ENCODE measurements around the gene LONP1.
"Not testable (repeated sequence)": the region's sequence is repeated elsewhere in the genome, so short reads cannot be mapped to it uniquely, and the experiment has no call there.

Gene LONP1

GRCh38 chr19:5733172-5733571 lies 13.2 kb upstream of the LONP1 start:
- H3K9me3 Mint-ChIP-seq; H3K4me1 Mint-ChIP-seq; H3K4me3 Mint-ChIP-seq; H3K36me3 Mint-ChIP-seq (ENCODE audit: insufficient read depth); ATAC-seq (replicated peaks; ENCODE audit: extremely low read depth, poor library complexity, severe bottlenecking); DNase-seq (ENCODE audit: low spot score in 2 of 2); H3K27ac Mint-ChIP-seq (ENCODE audit: low read depth): not testable (repeated sequence)
- H3K27me3 Mint-ChIP-seq = peaks cover 20% of the 10 kb centered on the region

- ATAC-seq (replicated peaks; ENCODE audit: extremely low read depth, poor library complexity, severe bottlenecking) = no peak
- no peak for DNase-seq (ENCODE audit: low spot score in 2 of 2)
- peaks cover 1% of the 10 kb centered on the region for H3K36me3 Mint-ChIP-seq (ENCODE audit: insufficient read depth)
- H3K4me1 Mint-ChIP-seq = no peaks in the 10 kb centered on the region
- no peak overlapping the region for H3K4me3 Mint-ChIP-seq
- peaks cover 12% of the 10 kb centered on the region for H3K27me3 Mint-ChIP-seq
- H3K9me3 Mint-ChIP-seq = no peaks in the 10 kb centered on the region
- no peak overlapping the region for H3K27ac Mint-ChIP-seq (ENCODE audit: low read depth)
These were observed 7.6 kb upstream of the LONP1 start for GRCh38 chr19:5727453-5728050.

DNA sequence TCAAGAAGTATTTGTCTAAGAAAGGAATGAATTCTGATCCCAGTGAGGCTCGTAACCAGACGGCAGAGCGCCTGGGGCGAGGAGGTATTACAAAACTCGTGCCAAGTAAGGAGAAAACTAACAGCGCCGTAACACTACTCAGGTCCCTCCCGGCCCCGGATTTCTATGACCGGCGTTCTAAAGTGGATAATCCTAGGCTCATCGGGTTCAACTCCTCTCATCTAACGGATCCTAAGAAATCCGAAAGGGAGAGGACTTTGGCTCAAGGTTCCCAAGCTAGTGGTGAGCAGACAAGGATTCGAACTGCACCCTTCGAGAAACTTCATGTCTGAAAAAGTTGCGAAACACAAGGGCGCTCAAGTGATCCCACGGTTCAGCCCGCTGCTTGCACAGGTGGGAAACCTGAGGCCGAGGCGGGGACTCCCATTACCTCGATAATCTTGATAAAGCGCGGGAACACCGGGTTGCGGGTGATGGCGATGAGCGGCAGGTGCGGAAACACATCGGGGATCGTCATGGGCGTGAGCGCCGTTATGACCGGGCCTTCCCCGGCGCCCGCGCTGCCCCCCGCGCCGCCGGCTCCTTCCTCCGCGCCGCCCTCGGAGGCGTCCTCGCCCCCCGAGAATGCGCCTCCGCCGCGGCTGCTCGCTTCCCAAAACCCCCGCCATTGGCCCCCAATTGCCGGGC lies 529 bp downstream of the LONP1 start:
- H3K9me3 Mint-ChIP-seq = no peaks in the 10 kb centered on the region
- H3K4me1 Mint-ChIP-seq = peaks cover 13% of the 10 kb centered on the region
- H3K36me3 Mint-ChIP-seq (ENCODE audit: insufficient read depth) = peaks cover 20% of the 10 kb centered on the region
- H3K27ac Mint-ChIP-seq (ENCODE audit: low read depth) = peak overlapping the region; percentile 94
- H3K27me3 Mint-ChIP-seq = no peaks in the 10 kb centered on the region
- peak overlapping the region; percentile 87 for H3K4me3 Mint-ChIP-seq
- DNase-seq (ENCODE audit: low spot score in 2 of 2) (no peak), ATAC-seq (replicated peaks; ENCODE audit: extremely low read depth, poor library complexity, severe bottlenecking) (no peak)

- peaks cover 13% of the 10 kb centered on the region for H3K4me1 Mint-ChIP-seq
- H3K4me3 Mint-ChIP-seq = peak overlapping the region; percentile 87
- H3K27me3 Mint-ChIP-seq = no peaks in the 10 kb centered on the region
- DNase-seq (ENCODE audit: low spot score in 2 of 2) = no peak
- peak overlapping the region; percentile 94 for H3K27ac Mint-ChIP-seq (ENCODE audit: low read depth)
- no peaks in the 10 kb centered on the region for H3K9me3 Mint-ChIP-seq
- peaks cover 20% of the 10 kb centered on the region for H3K36me3 Mint-ChIP-seq (ENCODE audit: insufficient read depth)
- ATAC-seq (replicated peaks; ENCODE audit: extremely low read depth, poor library complexity, severe bottlenecking) = no peak
These were observed 1.2 kb downstream of the LONP1 start for GRCh38 chr19:5718579-5719273.

GRCh38 chr19:5718037-5718578 lies 1.8 kb downstream of the LONP1 start:
- Mint-ChIP-seq H3K4me1 (peaks cover 13% of the 10 kb centered on the region), H3K27ac (ENCODE audit: low read depth) (peak overlapping the region; percentile 80), H3K4me3 (peak overlapping the region; percentile 87), H3K9me3 (no peaks in the 10 kb centered on the region), H3K27me3 (no peaks in the 10 kb centered on the region), H3K36me3 (ENCODE audit: insufficient read depth) (peaks cover 24% of the 10 kb centered on the region)
- DNase-seq (ENCODE audit: low spot score in 2 of 2) = no peak
- ATAC-seq (replicated peaks; ENCODE audit: extremely low read depth, poor library complexity, severe bottlenecking) = no peak

GRCh38 chr19:5717215-5717935 lies 2.6 kb downstream of the LONP1 start:
- no peaks in the 10 kb centered on the region for H3K27me3 Mint-ChIP-seq
- ATAC-seq (replicated peaks; ENCODE audit: extremely low read depth, poor library complexity, severe bottlenecking) (no peak), DNase-seq (ENCODE audit: low spot score in 2 of 2) (no peak)
- peak overlapping the region; percentile 22 for H3K4me3 Mint-ChIP-seq
- H3K36me3 Mint-ChIP-seq (ENCODE audit: insufficient read depth) = peaks cover 24% of the 10 kb centered on the region
- no peaks in the 10 kb centered on the region for H3K9me3 Mint-ChIP-seq
- H3K4me1 Mint-ChIP-seq = peaks cover 13% of the 10 kb centered on the region
- peak overlapping the region; percentile 80 for H3K27ac Mint-ChIP-seq (ENCODE audit: low read depth)

- H3K27ac Mint-ChIP-seq (ENCODE audit: low read depth) = no peak overlapping the region
- ATAC-seq (replicated peaks; ENCODE audit: extremely low read depth, poor library complexity, severe bottlenecking) (no peak), DNase-seq (ENCODE audit: low spot score in 2 of 2) (no peak)
- H3K4me3 Mint-ChIP-seq = no peak overlapping the region
- H3K36me3 Mint-ChIP-seq (ENCODE audit: insufficient read depth) = peaks cover 23% of the 10 kb centered on the region
- no peaks in the 10 kb centered on the region for H3K27me3 Mint-ChIP-seq
- H3K9me3 Mint-ChIP-seq = no peaks in the 10 kb centered on the region
- H3K4me1 Mint-ChIP-seq = peaks cover 13% of the 10 kb centered on the region
These were observed 5.1 kb downstream of the LONP1 start for GRCh38 chr19:5714816-5715215.

- ATAC-seq (replicated peaks; ENCODE audit: extremely low read depth, poor library complexity, severe bottlenecking) = no peak
- peaks cover 4% of the 10 kb centered on the region for H3K4me1 Mint-ChIP-seq
- H3K4me3 Mint-ChIP-seq = no peak overlapping the region
- peak overlapping the region; percentile 19 for H3K27ac Mint-ChIP-seq (ENCODE audit: low read depth)
- no peaks in the 10 kb centered on the region for H3K27me3 Mint-ChIP-seq
- DNase-seq (ENCODE audit: low spot score in 2 of 2) = no peak
- H3K36me3 Mint-ChIP-seq (ENCODE audit: insufficient read depth) = peaks cover 27% of the 10 kb centered on the region
- H3K9me3 Mint-ChIP-seq = no peaks in the 10 kb centered on the region
These were observed 6.7 kb downstream of the LONP1 start for GRCh38 chr19:5713228-5713627.

DNA sequence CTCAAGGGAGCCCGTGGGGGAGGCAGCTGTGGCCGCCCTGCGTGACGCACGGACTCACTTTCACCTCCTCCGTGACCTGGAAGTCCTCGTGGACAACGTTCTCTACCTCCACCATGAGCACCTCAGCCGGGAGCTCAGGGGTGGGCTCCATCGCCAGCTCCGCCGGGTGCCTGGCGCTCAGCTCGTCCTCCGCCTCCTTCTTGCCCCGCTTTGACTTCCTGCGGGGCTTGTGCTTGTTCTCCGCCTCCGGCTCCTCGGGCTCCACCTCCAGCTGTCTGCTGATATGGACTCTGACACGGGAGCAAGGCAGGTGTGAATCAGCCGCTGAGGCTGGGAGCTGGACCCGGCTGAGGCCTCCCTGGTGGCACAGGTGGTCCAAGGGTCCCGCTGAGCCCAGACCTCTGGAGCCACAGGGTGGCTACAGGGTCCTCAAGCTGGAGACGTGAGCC lies 8.2 kb downstream of the LONP1 start:
- H3K9me3 Mint-ChIP-seq = no peaks in the 10 kb centered on the region
- no peak overlapping the region for H3K4me3 Mint-ChIP-seq
- H3K27me3 Mint-ChIP-seq = no peaks in the 10 kb centered on the region
- ATAC-seq (replicated peaks; ENCODE audit: extremely low read depth, poor library complexity, severe bottlenecking) (no peak), DNase-seq (ENCODE audit: low spot score in 2 of 2) (no peak)
- H3K4me1 Mint-ChIP-seq = no peaks in the 10 kb centered on the region
- no peak overlapping the region for H3K27ac Mint-ChIP-seq (ENCODE audit: low read depth)
- H3K36me3 Mint-ChIP-seq (ENCODE audit: insufficient read depth) = peaks cover 28% of the 10 kb centered on the region

- no peaks in the 10 kb centered on the region for H3K27me3 Mint-ChIP-seq
- H3K36me3 Mint-ChIP-seq (ENCODE audit: insufficient read depth) = peaks cover 34% of the 10 kb centered on the region
- no peak overlapping the region for H3K27ac Mint-ChIP-seq (ENCODE audit: low read depth)
- ATAC-seq (replicated peaks; ENCODE audit: extremely low read depth, poor library complexity, severe bottlenecking) = no peak
- no peaks in the 10 kb centered on the region for H3K9me3 Mint-ChIP-seq
- no peak for DNase-seq (ENCODE audit: low spot score in 2 of 2)
- no peak overlapping the region for H3K4me3 Mint-ChIP-seq
- no peaks in the 10 kb centered on the region for H3K4me1 Mint-ChIP-seq
These were observed 8.9 kb downstream of the LONP1 start for GRCh38 chr19:5711025-5711424.

- no peak for DNase-seq (ENCODE audit: low spot score in 2 of 2)
- Mint-ChIP-seq H3K9me3 (no peaks in the 10 kb centered on the region), H3K4me1 (no peaks in the 10 kb centered on the region), H3K36me3 (ENCODE audit: insufficient read depth) (peaks cover 43% of the 10 kb centered on the region), H3K27ac (ENCODE audit: low read depth) (peak overlapping the region; percentile 10), H3K27me3 (no peaks in the 10 kb centered on the region), H3K4me3 (no peak overlapping the region)
- no peak for ATAC-seq (replicated peaks; ENCODE audit: extremely low read depth, poor library complexity, severe bottlenecking)
These were observed 12.1 kb downstream of the LONP1 start for GRCh38 chr19:5707576-5708575.

All from central memory CD8-positive, alpha-beta T cell (primary cell).